HG03025 (cell line): Measurements from ENCODE around the gene PIP5KL1.

Experiments
- ATAC-seq: cut with Tn5 transposase; IDR thresholded peaks from one replicate; pipeline ENCODE4 v1.9.1; 2021; ENCODE audit warnings: mild to moderate bottlenecking, moderate library complexity; ENCODE audit not compliant: unreplicated experiment, low FRiP score

Gene PIP5KL1

DNA sequence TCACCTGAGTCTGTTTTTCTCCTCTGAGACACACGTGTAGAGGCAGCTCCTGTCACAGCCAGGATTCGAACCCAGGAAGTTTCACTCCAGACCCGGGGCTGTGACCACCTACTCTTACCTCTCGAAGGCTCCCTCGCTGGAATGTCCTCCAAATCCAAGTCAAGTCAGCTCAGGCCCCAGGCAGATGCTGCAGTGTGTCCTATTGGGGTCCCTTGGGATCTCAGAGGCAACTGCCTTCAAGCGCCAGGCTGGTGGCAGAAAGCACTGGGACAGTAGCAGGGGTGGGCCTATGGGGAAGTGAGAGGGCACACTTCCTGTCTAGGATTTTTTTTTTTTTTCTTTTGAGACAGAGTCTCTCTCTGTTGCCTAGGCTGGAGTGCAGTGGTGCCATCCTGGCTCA is 13.0 kb downstream of the PIP5KL1 start:
- ATAC-seq: no peak

DNA sequence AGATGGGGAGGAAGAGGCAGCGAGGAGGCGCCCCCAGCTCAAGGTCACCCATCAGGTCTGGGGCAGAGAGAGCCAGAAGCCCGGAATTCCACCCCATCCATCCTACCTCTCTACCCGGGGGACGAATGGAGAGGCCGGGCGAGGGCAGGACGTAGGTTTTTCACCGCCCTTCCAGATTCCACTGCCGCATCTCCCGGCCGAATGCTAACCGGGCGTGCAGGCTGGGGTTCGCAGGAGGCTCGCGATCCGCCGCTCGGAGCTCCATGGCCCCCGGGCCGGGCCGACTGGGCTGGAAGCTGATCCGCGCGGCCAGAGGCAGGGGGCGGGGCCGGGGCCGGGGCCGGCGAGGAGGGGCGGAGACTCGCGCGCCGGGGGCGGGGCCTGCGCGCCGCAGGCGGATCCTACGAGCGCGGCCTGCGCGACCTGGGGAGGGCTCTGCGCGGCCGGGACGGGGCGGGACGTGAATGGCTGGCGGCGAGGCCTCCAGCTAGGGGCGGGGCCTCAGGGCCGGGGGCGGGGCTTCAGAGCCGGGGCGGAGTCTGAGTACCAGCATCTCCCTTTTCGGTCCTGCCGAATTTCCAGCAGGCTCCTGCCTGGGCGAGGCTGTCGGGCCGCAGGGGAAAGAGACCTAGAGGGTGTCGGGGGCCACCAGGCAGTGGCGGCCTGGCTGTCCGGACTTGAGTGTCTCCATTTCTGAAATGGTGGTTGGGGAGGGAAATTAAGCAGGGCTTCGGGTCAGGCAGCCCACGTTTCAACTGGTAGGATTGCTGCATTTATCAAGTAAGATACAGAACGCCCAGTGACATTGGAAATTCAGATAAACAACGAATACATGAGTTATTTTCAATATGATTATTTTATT is 13.6 kb downstream of the PIP5KL1 start, which contains the start of gene ST6GALNAC4:
ST6GALNAC4 (minus strand) TSS at position 322 of the 862 bp plus-strand sequence. CDS start 622 bp downstream, outside the sequence.
- ATAC-seq: peak; percentile 45

DNA sequence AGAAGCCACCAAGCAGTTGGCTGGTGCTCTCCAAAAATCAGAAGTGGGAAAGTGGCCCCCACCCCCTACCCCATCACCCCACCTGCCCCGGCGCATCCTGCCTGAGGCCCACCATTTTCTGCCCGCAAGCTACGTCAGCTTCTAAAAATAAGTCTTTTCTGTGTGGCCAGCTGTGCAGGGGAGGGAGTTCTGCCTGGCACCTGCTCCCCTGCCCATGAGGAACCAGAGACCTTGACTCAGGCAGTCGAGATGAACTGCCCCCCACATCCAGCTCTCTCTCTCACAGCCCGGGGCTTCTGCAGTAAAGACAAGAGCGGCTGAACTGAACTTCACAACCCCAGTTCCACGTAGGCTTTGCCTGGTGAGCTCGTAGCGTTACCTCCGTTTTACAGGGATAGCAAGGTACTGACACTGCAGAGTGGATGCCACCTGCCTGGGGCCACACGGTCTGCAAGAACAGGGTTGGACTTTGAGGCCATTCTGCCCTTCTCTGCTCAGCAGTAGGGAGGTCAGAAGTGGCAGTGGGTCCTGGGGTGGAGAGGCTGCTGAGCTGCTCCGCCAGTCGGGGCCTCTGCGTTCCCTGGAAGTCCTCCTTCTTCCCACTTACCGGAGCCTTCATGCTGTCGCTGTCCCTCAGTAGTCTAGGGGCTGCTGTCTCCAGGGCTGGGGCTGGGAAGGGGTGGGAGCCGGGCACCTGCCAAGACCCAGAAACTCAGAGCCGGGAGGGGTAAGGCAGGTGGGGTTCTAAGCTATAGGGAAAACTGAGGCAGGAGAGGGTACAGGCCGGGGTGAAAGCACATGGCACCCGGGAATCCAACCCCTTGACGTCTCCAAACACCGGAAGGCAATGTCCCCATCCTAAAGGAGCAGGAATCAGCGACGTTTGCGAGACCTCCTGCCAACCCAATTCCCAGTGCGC is 14.5 kb downstream of the PIP5KL1 start:
- no peak for ATAC-seq

DNA sequence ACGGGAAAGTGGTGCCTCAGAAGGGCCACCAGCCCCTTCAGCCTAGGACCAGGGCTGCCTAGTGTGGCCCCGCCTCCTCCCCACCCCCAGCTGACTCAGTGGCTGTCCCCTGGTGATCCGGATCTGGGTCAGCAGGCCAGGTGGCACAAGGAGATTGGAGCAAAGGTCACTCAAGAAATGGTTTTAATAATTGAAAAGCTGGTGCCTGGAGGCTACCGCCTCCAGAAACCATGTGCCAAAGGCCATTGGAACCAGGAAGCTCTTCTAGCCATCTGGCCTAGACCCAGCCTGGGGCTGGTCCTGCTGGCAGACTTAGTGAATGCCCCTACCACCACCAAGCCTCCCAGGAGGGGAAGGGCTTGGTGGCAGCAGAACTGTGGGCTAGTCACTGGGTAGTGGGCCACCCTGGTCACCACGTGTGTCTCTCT is 15.2 kb downstream of the PIP5KL1 start:
- ATAC-seq: no peak

DNA sequence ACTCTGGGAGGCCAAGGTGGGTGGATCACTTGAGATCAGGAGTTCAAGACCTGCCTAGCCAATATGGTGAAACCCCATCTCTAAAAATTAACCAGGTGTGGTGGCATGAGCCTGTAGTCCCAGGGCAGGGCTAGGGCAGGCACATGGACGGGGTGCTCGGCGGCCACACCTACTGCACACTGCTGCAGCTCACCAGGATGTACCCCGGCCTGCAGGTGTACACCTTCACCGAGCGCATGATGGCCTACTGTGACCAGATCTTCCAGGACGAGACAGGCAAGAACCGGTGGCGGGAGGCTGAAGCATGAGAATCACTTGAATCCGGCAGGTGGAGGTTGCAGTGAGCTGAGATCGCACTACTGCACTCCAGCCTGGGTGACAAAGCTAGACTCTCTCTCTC is 16.9 kb downstream of the PIP5KL1 start:
- ATAC-seq: no peak

DNA sequence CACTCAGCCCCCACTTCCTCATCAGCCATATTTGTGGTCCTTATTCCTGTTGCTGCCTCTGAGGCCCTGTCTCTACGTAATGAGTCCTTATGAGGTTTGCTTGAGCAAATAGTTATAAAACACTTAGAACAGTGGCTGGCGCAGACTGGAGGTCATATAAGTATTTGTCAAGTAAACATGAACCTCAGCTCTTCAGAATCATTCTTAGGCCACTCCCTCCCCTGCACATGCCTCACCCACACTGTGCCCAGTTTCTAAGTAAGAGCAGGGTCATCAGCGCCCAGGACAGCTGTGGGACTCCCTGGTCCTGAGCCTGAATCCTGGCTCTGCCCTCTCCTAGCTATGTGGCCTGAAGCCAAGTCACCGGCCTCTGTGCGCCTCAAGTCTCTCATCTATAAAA is 17.7 kb downstream of the PIP5KL1 start:
- ATAC-seq: no peak

DNA sequence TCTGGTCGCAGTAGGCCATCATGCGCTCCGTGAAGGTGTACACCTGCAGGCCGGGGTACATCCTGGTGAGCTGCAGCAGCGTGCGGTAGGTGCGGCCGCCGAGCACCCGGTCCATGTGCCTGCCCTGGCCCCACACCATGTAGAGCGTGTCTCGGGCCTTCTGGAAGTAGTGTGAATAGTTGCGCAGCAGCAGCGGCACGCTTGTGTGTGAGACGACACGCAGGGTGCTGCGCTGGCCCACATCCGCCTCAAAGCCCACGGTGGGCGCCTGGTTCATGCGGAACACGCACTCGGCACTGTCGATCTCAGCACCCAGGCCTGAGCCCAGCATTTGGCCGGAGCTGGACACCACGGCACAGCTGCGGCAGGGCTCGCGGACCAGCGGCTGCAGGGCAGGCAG is 18.3 kb downstream of the PIP5KL1 start:
- no peak for ATAC-seq

DNA sequence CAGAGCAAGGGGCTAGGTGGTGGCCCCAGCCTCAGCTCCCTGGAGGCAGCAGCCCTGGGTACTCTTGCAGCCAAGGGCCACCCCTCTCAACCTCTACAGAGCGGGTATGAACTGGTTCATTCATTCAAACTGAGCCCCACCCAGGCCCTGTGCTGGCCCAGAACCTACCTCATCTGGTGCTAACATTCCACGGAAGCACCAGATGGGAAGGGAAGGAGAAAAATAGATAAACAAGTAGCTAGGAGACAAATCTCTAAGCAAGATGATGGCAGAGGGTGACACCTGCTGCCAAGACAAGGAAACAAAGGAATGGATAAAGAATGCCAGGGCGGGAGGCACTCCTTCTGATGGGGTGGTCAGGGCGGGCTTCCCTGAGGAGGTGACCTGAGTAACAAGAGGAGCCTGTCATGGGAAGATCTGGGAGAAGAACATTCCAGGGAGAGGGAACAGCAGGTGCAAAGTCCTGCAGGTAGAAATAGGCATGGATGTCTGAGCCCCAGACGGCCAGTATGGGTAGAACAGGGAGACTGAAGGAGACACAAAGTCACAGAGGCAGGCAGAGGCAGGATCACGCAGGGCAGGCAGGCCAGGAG is 19.9 kb downstream of the PIP5KL1 start:
- ATAC-seq: no peak

DNA sequence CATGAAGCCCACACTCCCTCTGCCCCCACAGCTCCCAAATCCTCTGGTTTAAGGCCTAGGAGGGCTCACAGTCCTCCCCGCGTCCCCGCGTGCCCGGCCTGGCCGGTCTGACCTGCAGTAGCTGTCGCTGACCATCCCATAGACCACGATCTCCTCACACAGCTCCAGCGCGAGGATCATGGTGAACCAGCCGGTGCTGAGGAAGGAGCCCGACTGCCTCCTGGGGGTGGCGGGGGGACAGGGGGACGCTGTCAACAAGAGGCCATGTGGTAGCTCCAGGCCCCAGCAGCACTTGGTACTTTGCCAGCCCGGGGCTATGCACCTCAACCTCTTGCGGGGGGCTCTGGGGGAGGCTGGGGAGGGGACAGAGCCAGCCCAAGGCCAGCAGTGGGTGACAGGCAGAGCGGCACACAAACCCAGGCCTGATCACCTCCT is 20.7 kb downstream of the PIP5KL1 start:
- no peak for ATAC-seq

DNA sequence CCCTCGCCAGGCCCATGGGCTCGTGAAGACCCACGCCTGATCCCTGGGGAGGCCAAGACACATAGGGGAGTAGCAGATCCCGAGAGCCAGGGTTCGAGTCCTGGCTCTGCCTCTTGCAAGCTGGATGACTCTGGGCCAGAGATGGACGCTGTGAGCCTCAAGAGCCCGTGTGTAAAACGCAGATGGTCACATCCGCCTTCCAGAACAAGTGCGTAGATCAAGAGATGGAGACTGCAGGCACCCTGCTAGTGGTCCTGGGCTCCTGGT is 22.0 kb downstream of the PIP5KL1 start:
- ATAC-seq: no peak

DNA sequence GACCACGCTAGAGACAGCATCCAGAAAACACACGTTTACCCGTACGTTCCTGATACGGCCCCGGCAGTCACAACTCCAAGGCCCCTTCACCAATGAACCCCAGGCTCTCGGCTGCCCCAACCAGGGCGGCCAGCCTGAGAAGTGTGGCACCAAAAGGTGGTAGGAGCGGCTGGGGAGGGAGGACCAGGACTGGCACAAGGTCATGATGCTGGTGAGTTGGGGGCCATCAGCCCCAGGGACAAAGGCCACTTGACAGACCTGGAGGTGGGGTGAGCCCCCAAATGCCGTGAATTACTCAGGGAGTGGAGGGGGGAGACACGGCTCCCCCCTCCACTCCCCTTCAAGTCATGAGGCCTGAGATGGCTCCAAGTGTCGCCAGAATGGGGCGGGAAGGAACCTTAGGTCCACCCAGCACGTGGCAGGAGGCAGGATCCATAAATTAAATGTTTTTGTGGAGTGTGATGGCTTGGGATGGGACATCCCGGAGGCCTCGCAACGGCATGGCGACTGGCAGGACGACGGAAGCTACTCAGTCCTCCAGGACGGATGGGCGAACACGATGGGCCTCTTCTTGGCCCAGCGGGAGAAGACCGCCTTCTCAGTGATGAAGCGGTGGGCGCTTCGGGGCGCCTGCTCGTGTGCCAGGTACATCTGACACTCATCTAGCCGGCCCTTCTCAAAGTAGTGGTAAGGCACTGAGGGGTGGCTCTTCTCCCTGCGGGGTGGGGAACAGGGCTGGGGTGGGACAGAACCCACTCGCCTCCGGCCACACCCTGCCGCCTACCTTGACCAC is 22.5 kb downstream of the PIP5KL1 start:
- no peak for ATAC-seq

DNA sequence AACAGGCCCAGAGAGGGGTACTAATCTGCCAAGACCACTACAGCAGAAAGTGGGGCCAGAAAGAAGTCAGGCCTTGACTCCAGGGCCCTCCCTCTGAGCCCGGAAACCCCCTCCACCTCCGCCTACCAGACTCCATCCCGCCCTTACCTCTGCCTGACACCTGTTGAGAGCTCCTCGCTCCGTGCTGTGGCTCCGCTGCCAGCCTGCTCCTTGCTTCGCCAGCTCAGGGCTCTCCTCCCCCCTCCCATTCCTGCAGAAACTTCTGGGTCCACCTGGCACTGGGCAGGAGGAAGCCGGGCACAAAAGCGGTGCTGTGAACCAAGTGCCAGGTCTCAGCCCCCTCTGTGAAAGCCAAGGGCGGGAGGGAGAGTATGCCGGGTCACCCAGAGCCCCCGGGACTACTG is 24.8 kb downstream of the PIP5KL1 start:
- ATAC-seq: no peak

DNA sequence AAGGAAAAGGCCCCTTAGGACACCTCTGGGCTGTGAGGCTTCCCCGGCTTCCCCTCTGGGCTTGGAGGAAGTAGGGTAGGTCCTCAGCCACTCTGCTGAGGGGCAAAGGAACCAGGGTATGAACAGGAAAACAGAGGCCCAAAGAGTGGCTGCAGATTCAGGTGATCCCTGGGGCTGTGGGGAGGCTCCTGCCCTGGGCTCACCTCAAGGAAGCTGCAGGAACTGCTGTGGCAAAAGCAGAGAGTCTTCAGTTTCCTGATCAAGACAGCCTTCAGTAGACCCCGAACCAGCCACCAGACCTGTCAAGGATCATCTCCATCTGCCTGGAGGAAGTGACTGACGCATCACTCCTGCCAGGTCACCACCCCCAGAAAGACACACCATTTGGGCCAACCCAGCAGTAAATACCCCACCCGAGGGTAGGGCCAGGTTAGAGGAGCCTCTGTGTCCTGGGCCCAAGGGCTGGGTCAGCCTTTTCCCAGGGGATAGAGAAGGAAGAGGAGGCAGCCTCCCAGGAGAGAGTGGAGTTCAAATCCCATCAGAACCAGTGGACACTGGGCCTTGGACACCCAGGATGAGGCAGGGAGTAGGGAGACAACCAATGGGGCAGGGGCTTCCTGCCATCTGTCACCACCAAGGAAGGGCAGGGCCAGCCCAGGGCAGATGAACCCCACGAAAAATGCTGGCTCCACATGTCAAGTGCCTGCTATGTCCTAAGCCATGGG is 25.4 kb downstream of the PIP5KL1 start:
- no peak for ATAC-seq

DNA sequence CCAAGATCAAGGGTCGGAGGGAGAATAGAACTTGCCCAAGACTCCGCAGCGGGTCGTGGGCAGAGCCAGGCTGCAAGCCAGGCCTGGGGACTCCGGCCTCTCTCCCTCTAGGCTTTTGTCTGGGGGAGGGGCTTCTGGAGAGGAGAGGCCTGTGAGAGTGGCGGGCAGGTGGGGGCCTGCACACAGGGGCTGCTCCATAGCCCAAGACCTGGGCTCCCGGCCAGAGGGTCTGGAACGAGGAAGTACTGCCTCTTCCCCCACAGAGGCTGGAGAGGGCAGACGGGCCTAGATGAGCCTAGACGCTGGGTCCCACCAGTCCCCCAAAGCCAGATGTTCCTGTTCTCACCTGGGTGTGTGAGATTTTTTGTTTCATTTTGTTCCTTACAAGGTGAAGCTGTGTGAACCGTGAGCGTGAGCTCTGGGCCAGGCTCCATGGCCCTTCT is 26.0 kb downstream of the PIP5KL1 start:
- ATAC-seq: no peak

DNA sequence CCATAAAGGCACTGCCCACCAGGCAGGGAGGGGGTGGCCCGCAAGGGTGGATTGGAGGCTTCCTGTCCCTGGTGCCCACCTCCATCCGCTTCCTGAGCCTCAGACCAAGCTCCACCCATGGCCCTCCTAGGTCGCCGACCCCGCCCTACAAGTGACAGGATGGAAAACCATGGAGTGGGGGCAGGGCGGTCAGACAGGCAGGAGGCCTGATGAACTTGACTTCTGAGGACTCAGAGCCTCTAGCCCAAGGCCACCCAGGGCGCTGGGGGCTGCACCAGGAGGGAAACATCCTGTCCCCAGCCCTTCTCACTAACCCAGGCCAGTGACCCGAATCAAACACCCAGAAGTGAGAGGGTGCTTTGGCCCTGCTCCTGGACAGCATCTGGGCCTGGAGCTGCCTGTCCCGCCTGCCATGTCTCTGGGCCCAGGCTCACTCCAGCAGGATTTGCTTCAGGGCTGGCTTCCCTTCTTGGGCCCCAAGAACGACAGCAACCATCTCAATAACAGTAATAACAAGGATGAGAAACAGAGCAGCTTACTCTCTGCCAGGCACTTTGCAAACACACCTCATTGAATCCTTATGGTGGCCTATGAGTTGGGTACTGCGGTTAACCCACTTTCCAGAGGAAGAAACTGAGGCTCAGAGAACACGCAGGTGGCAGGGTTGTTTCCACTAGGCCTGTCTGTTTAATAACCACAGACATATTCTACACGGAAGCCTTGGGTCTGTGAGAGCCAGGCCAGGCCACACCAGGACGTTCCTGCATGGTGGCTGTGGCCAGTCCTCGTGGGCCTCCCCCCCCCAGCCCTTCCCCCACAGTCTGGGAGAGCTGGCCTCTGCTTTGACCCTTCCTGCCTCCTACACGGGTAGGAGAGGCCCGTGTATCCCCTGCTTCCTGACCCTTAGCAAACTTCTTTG is 26.8 kb downstream of the PIP5KL1 start:
- no peak for ATAC-seq

DNA sequence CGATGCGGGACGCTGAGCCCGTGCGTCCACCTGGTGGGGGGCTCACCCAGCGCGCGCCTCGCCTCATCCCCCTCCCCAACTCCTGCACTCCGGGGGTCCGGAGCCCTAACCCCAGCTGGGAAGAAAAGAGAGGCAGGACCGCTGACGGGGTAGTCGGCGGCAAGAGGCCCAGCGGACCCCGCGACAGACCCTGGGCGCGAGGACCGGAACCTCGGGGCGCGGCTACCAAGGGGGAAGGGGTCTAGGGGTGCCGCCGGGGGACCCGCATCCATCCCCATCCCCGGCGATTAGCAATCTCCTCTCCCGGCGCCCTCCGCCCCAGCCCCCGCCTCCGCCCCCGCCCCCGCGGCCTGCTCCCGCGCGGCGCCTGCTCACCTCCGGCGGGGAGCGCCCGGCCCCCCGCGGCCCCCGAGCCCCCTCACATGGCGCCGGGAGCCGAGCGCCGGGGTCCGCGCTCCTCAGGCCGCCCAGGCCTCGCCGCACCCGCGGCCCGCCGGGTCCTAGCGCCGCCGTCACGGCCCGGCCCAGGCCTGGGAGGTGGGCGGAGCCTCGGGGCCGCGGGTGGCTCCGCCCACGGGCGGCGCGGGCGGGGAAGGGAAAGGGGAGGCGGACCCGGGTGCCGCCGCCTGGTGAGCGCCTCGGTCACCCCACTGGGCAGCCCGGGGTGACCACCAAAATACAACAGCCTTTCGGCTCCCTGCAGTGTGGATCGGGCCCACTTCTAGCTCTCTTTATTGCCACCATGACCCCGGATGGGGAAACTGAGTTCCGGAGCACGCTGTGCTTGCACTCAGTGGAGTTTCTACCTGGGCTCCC is 31.2 kb downstream of the PIP5KL1 start, which contains the start of gene ST6GALNAC6:
ST6GALNAC6 (minus strand) TSS at position 476 of the 816 bp plus-strand sequence. CDS start 1,622 bp downstream, outside the sequence.
- peak; percentile 48 for ATAC-seq

DNA sequence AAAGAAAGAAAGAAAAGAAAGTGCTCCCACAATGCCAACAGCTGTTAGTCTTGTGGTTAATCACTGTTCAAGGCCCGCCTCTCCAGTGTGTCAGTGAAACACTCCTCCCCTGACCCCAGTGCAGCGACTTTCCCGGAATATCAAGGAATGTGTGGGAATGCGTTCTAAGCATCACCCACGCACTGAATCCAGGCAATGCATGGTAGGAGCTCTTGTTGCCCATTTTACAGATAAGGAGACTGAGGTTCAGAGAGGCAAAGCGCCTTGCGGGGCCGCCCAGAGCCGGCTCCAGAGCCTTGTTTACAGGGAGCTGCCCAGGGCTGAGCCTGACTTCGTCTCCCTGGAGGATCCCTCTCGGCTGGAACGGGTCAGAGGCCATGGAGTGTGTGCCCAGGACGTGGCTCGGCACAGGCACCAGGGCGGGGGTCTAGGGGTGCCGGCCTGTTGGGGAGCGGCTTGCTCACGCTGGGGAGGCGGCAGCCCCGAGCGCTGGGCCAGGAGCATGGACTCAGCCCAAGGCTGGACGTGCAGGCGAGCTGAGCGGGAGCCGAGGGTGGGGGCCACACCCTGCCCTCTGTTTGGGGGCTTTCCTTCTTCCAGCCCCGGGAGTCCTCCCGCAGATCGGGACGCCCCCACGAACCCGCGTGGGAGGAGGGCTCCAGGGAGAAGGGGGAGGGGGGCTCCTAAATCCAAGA is 32.0 kb downstream of the PIP5KL1 start:
- ATAC-seq: peak; percentile 12
